T-helper 1 cell treated with Interleukin-12 subunit alpha and Interleukin-12 subunit beta and Interleukin-4 antibody, amounts not matched to agents 30 ng/mL and 1 ng/mL, for 36 hours (primary cell): ENCODE results near the gene IFNGR1. TPM values are rescaled to one million over a fixed set of nuclear protein-coding genes. Genes with fewer than 3 reads are reported as not detected.
"Not testable (repeated sequence)": the region's sequence is repeated elsewhere in the genome, so short reads cannot be mapped to it uniquely, and the experiment has no call there.

Experiments
- intact Hi-C: fragments of 100-400 bp; cut with micrococcal nuclease; formaldehyde crosslinking; loops from one replicate; pipeline ENCODE4 v1.15.1; 2024
- total RNA-seq: library from RNA; stranded (reverse); gene quantifications from 2 replicates; pipeline ENCODE4 v1.2.3, GENCODE V29; 2022

Gene IFNGR1
- 39.2 and 39.8 TPM in 2 replicates for total RNA-seq

DNA sequence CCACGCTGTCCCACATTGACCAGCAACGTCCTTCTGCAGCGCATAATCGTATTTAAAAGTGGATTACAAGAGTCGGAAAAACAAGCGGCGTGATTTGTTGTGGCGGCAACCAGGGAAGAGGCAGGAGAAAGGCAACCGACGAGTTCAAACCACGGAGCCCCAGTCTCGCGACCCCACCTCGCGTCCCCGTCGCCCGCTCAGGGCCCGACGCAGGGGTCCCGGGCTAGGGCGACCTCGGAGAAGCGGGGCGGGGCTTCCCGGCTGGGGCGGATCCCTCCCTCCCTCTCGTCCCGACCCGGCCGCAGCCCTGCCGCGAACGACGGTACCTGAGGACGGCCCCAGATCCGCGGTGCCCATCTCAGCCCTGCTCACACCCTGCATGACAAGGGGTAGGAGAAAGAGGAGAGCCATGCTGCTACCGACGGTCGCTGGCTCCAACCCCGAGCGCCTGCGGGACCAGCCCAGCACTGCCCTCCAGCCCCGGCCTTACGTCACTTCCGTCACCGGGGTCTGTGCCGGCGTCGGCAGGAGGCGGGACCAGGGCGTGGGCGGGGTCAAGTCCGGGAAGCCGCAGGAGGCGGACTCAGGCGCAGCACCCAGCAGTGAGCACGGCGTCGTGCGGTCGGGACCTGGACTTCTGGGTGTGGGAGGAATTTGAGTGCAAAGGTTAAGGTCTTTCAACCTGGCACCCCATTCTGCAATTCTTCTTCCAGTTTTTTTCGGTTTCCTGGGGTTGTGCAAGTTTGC lies at the start of gene IFNGR1:
TSS of gene IFNGR1 (minus strand) at position 469 of the 747 bp plus-strand sequence. CDS start at position 411, 58 bp downstream.
- intact Hi-C loops: loop anchor here (1.0 to 10.0 kb wide), 14 partner anchors 15 to 1183 kb away; partner anchors contain the start of genes BCLAF1, HEBP2 and PEX7

DNA sequence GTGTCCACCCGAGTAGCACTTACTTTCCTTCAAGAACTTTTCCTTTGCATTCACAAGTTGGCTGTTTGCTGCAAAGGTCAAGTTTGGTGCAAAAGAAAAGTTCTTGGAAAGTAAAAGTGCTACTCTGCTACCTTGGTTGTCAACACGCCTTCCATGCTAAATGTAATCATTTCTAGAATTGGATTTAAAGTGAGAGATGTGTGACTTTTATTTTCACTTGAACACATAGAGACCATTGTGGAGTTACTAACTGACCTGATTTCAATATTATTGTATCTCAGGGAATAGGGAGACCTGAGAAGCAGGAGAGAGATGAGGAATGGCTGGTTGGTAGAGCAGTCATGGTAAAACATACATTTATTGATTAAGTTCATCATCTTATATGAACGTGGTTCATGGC lies 49.7 kb upstream of the IFNGR1 start:
- intact Hi-C loops: no loop called here

DNA sequence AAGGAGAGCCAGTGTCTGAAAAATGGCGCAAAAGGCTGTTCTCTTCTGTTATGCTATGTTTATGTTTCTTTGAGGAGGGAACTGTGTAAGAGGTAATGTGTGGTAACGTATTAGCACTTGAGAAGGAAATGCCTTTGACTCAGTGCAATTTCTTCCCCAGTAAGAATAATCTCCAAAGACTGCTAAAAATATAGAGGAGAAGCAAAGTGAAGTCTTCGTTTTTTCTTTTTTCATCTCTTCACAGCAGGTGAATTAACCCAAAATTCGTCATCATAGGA lies 47.1 kb upstream of the IFNGR1 start:
- intact Hi-C loops: no loop called here

DNA sequence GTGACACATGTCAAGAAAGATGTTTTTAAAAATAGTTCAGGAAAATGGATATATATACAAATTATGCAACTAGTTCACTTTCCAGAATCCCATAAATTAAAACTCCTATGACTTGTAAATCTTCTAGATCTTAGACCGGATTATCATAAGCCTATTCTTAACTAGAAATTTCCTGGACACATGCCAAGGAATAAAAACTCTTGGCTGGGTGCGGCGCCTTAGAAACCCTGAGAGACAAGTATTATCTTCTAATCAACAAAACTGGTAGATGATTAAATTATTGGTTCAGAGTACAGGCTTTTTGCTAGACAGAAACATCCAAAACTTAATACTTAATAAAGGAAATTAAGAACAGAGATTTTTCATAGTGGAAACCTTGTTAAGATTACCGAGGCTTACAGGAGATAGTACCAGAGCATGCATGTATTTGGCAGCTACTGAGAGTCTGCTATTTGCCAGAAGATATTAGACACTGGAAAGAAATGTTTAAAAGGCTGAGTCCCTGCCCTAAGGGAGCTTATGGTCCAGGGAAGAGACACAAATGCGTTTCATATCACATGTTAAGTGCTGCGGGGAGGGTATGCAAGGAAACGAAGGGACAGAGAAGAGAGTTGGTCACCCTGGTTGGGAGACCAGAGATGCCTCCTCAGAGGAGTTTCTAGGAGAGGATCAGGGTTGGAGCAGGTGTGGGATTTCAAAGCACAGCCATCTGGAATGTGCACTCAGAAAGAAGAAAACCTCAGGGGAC lies 46.5 kb upstream of the IFNGR1 start:
- intact Hi-C loops: no loop called here

DNA sequence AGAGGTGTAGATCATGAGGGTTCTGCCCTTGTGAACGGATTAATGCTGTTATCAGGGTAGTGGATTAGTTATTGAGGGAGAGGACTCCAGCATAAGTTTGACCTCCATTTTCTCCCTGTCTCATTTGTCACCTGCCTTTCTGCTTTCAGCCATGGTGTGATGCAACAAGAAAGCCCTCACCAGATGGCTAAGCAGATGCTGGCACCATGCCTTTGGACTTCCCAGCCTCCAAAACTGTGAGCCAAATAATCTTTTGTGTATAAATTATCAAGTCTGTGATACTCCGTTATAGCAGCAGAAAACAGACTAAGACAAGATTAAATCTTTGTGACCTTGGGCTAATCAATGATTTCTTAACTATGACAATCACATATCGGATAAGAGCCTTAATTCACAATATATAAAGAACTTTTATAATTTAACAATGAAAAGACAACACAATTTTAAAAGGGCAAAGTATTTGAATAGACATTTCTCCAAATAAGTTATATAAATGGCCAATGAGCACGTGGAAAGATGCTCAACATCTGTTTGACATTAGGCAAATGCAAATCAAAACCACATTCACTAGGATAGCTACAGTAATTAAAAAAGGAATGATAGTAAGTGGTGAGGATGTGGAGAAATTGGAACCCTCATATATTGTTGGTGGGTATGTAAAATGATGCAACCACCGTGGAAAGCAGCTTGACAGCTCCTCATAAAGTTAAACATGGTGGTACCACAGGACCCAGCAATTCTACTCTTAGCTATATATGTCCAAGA lies 45.3 kb upstream of the IFNGR1 start:
- intact Hi-C loops: no loop called here

DNA sequence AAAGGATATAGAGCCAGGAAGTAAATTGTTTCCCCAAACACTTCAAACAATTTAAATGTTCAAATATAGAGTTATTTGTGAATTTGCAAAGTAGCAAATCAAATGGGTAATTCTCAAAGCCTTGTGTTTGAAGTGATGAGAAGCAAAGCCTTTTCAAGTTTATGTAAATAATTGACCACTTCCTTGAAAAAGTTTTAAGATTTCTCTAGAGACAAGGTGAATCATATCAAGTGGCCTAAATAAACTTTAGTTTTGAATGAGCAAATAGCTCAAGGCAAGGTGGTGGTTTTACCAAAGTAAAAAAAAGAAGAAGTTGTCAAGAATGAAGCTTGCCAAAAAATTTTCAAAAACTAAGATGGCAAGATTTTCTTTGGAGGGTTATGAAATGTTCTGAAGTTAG lies 42.6 kb upstream of the IFNGR1 start:
- intact Hi-C loops: loop anchor here (1.0 kb wide), 1 partner anchor 10 kb away; no protein-coding TSS in a partner anchor

DNA sequence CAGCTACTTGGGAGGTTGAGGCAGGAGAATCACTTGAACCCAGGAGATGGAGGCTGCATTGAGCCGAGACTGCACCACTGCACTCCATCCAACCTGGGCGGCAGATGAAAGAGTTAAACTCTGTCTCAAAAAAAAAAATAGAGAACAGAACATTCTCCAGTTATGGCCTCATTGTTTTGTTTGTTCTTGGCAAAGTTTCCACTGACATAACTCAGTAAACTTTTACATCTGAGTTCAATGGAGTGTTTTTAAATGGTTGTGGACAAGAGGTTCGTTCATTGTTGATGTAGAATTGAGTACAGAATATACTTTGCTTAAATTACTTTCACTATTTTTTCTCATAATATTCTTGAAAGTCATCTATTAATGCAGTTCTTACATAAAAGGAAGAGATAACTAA lies 42.2 kb upstream of the IFNGR1 start:
- intact Hi-C loops: no loop called here

DNA sequence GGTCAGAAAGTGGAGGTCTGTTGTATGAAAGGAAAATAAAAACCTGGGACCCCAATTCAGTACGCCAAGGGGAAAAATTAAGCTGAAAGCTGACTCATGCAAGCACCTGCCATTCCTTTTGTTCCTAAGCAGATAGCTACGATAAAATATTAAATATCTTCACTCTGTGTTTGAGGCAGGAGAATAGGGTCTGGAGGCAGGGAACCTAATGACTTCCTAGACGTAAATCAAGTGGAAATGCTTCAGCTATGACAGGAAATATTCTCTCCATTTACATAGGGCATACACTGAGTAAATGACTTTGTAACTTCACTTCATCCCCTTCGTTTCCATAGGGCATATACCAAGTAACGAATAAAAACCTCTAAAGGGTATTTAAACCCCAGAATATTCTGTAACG lies 41.0 kb upstream of the IFNGR1 start:
- intact Hi-C loops: no loop called here

DNA sequence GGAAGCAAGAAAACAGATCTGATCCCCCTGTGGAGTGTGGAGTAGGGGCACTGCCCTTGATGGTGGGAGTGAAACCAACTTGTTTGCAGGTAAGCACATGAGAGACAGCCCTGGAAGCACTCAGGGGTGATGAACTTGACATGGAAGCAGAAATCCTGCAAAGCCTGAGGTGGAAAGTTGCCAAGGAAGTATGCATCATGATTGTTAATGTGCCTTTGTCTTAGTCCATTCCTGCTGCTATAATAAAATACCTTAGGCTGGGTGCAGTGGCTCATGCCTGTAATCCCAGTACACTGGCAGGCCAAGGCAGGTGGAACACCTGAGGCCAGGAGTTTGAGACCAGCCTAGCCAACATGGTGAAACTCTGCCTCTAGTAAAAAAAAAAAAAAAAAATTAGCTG lies 40.2 kb upstream of the IFNGR1 start:
- intact Hi-C loops: no loop called here

DNA sequence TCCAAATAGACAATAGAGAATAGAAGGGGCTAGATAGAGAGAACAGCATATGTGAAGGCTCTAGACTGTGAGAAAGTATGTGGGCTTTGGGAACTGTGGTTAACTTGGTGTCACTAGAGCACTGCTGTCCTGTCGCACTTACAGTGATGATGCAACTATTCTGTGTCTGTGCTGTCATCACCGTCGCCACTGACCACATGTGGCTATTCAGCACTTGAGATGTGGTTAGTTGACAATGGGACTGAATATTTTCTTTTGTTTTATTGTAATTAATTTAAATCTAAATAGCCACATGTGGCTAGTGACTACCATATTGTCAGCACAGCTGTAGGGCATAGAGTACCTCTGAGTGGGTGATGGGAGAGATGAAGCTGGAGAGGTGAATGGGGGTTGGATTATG lies 39.0 kb upstream of the IFNGR1 start:
- intact Hi-C loops: no loop called here

DNA sequence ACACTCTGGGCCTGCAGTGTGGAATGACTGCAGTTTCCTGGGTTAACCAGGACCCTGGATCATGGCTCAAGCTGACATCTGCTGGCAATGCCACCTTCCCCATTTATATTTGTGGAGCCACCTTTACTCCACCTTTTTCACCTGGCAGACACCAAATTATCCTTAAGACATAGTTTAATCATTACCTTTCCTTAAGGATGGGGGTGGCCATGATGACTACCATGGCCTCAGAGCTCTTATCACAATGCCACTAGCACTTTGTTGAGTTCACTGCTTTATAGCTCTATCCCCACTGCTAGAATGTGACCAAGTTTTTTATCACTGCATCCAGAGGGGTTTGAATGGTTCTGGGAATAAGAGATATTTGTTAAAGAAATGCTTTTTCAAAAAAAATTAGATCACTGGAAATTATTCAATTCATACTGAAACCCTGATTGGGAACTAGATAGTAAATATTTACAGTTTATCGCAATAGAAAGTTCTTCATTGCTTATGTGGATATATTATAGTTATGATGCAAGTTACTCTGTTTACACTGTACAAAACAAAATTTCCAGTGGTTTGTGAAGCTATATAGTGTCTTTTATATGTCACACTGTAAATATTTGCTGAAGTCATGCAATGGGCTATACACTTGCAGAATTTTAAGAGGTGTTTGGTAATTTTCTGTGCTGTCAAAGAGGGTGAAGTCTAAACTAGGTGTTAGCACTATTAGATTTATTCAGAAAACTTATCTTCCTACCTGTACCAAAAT lies 37.3 kb upstream of the IFNGR1 start:
- intact Hi-C loops: no loop called here

DNA sequence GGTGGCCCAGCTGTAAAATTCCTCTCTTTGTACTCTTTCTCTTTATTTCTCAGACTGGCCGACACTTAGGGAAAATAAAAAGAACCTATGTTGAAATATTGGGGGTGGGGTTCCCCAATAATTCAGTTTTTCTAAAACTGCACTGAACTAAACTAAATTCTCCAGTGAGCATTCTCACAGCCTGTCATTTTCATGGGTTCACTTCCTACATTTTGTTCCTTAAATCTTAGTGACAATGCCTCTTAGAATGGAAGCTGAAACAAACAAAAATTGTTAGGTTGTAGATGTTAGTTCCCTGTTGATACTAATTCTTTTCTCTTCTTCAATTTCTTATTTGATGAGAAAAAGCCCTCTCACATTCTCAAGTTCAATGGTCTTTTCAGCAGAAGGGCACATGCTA lies 35.8 kb upstream of the IFNGR1 start:
- intact Hi-C loops: no loop called here

DNA sequence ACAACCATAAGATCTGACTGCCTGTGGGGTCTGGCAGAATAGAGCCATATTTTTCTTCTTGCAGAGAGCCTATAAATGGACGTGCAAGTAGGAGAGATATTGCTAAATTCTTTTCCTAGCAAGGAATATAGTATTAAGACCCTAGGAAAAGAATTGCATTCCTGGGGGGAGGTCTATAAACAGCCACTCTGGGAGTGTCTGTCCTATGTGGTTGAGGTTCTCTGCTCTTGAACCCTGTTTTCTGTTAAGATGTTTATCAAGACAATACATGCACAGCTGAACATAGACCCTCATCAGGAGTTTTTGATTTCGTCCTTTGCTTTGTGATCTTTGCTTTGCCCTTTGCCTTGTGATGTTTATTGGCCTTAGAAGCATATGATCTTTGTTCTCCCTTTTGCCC lies 35.2 kb upstream of the IFNGR1 start:
- intact Hi-C loops: not testable (repeated sequence)

DNA sequence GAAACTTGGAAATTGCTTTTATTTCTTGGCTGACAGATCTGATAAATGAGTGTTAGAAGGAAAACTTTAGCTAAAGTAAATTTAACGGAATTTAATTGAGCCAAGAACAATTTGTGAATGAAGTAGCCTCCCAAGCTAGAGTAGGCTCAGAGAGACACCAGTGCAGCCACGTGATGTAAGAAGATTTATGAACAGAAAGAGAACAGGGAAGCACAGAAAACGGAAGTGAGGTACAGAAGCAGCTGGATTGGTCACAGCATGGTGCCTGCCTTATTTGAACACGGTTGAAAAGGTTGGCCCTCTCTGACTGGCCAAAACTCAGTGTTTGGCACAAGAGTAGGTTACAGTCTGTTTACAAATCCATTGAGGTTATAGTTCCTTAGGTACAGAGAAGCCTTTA lies 29.5 kb upstream of the IFNGR1 start:
- intact Hi-C loops: no loop called here

DNA sequence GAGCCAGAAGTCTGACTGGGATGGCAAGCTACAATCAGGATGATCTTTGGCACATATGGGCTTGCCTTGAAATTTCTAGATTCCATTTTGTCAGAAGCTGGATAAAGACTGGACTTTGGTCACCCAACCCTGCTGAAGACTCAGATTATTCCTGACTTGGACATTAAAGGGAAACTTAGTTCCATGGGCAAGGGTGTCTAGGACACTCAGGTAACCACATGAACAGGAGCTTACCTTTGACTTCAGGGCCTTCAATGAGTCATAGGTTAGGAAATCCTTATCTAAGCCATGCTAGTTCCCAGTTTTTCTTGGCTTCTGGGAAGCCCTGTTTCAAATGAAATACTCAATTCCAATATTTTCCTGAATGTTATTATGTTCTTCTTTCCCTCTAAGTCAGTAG lies 28.5 kb upstream of the IFNGR1 start:
- intact Hi-C loops: no loop called here

DNA sequence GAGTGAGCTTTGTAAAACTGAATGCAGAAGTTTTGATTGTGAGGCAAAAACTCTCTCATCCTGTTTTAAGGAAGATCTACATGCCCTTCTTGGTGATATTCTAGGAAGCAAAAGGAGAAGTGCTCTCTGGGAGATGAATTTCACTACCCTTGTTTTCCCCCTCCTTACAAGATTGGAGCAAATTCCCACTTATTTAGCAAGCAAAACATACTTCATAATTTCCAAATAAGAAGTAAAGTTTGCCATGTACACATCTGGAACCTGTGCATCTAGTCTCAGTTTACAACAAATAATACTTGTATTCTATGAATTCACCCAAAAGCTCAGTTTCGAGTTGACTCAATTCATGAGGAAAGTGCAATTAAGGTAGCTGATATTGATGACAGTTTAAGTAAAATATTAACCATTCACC lies 27.6 kb upstream of the IFNGR1 start:
- intact Hi-C loops: no loop called here

DNA sequence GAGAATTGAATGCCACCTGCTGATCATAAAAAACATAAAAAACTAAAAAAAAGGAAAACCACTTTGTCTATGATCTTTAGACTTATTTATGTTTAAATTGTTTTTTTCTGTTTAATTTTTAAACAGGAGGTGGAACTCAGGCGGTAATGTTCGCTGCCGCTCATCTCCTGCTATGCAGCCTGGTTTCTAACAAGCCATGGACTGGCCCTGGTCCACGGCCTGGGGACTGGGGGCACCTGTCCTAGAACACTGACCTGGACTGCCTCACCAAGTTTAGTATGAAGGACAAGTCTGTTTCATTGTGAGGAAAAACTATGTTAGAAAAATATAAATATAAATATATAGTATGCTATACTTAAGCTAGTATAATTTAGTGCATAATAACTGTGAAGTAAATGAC lies 27.0 kb upstream of the IFNGR1 start:
- intact Hi-C loops: no loop called here

DNA sequence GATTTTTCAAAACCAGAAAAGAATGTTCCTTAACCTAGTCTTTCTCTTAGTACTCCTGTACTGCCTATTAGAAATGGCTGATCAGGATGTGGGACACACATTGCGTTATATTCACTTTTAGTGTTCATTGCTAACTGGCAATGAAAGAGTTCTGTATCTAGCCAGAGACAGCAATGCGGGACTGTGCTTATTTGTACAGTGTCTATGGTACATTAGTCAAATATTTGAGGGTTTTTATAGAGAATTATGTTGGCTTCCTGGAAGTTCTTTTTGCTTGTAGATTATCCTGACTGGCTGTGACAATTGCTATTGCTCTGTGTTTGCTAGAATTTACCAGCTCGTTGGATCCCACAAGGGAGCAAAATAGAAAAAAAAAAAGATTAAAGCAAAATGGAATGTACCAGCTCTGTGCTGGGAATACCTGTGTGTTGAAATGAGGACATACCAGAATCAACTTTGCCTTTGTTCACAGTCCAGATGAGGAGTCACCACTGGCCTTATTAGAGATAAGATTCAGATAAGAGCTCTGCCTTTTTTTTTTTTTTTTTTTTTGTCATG lies 22.4 kb upstream of the IFNGR1 start:
- intact Hi-C loops: no loop called here

DNA sequence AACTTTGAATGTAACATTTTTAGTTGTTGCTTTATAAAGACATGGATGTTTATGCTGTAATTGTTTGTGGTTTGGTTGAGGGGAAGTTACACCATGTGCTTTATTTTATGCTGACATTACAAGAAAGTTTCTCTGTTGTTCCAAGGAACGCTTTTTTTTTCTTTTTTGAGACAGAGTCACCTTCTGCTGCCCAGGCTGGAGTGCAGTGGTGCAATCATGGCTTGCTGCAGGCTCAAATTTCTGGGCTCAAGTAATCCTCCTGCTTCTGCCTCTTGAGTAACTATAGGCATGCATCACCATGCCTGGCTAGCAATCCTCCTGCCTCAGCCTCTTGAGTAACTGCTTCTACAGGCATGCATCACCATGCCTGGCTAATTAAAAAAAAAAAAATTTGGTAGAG lies 21.0 kb upstream of the IFNGR1 start:
- intact Hi-C loops: no loop called here

DNA sequence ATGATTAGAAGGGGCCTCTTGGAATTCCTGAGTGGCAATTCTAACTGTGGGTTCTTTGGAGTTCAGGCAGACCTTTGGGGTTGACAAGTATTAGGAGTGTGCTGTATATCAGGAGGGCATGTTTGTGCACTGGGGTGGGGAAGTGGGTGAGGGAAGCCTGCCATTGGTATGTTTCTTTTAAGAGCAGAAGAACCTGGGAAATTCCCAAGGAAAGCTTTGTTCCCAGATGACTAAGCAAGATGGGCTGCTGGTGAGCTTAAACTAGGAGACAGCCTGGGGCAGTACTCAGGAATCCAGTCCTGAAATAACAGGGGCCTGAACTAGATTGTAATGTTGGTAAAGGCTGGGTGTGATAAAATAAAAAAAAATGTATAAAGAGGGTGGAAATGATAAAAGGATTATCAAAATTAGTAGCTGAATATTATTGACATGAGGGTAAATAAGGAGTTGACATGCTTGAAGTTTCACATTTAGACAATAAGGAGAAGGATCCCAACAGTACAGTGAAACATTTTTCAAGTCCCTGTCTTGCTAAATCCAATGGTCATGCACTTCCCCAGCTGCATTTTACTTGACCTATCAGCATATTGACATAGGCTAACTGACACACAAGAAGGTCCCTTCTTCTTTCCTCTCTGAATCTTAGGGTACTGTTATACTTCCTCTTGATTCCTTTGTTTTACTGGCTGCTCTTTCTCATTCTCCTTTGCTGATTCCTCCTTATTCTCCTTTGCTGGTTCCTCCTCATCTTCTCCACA lies 18.4 kb upstream of the IFNGR1 start:
- intact Hi-C loops: no loop called here
